ENCODE data around the gene VAV3.

Gene VAV3

DNA sequence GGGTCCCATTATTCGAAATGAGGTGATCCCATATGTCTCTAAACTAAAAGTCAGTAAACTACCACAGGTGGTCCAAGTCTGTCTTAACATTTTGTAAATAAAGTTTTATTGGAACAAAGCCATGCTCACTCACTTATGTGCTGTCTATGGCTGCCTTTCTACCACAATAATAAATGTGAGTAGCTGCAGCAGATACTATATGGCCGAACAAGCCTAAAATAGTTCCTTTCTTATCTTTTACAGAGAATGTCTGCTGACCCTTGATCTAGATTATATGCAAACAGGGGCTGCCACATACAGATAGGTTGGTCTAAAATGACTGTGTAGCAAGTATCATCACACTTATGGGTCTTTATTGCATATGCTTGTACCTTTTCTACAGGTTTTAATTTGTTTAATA is 140.0 kb downstream of the VAV3 start:
- H3K4me3 ChIP-seq (ENCODE audit: low read depth, low read length) = no peak overlapping the region
- DNase-seq (ENCODE audit: low read depth) = no peak
- TF ChIP-seq, protein P1, sequence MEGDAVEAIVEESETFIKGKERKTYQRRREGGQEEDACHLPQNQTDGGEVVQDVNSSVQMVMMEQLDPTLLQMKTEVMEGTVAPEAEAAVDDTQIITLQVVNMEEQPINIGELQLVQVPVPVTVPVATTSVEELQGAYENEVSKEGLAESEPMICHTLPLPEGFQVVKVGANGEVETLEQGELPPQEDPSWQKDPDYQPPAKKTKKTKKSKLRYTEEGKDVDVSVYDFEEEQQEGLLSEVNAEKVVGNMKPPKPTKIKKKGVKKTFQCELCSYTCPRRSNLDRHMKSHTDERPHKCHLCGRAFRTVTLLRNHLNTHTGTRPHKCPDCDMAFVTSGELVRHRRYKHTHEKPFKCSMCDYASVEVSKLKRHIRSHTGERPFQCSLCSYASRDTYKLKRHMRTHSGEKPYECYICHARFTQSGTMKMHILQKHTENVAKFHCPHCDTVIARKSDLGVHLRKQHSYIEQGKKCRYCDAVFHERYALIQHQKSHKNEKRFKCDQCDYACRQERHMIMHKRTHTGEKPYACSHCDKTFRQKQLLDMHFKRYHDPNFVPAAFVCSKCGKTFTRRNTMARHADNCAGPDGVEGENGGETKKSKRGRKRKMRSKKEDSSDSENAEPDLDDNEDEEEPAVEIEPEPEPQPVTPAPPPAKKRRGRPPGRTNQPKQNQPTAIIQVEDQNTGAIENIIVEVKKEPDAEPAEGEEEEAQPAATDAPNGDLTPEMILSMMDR (IDR thresholded peaks at IDR 0.05; ENCODE audit: control insufficient read depth, extremely low read depth, insufficient read depth) = no peak

DNA sequence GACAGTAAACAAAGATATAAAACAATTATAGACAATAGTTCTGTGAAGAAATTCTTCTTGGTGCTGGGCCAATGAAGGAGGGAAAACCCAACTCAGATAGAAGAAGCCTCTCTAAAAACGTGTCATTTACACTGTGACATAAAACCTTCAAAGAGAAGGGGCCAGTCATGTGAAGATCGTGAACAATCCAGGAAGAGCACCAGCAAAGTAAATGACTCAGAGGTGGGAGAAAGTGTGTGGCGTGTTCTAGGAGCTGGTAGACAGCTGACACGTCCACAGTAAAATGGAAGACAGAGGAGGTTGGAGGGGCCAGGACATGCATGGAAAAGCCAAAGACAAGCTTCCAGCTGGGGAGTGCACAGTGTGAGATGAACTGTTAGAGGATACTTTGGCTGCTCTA is 143.6 kb downstream of the VAV3 start:
- DNase-seq (ENCODE audit: low read depth) = no peak
- TF ChIP-seq, protein P1 (IDR thresholded peaks at IDR 0.05; ENCODE audit: control insufficient read depth, extremely low read depth, insufficient read depth) = no peak
- no peak overlapping the region for H3K4me3 ChIP-seq (ENCODE audit: low read depth, low read length)

DNA sequence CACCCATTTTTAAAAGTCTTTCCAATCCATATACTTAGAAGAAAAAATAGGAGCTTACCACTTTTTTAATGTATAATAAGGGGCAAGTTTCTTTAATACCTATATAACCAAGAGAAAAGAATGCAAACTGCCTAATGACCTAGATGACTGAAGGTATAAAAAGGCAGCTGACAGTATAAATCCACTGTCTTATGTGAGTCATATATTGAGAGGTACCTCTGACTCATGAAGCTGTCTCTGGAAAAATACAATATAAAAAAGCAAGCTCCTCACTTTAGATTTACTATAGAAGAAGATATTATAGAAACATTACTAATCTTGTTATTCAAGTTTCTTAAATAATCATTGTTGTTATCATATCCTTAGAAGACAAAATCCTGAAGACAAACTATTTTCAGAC is 144.2 kb downstream of the VAV3 start:
- TF ChIP-seq, protein P1 (IDR thresholded peaks at IDR 0.05; ENCODE audit: control insufficient read depth, extremely low read depth, insufficient read depth) = no peak
- no peak for DNase-seq (ENCODE audit: low read depth)
- H3K4me3 ChIP-seq (ENCODE audit: low read depth, low read length) = no peak overlapping the region

DNA sequence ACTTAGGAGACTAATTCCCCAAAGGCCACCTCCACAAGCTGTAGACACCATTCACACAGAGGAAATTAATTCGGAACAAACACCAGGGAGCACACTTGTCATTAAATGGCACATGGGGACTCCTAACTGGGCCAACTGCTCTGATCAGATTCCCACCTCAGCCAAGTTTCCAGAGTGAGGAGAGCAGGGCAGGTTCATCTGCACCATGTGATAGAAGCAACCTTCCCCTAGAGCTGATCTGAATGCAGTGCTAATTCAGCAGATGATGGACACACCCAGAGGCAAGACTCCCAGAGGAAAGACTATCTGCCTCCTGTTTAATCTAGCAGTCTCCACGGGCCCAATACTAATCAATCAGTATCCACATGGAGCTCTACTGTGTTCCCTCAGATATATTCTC is 147.0 kb downstream of the VAV3 start:
- DNase-seq (ENCODE audit: low read depth) = no peak
- no peak overlapping the region for H3K4me3 ChIP-seq (ENCODE audit: low read depth, low read length)
- TF ChIP-seq, protein P1 (IDR thresholded peaks at IDR 0.05; ENCODE audit: control insufficient read depth, extremely low read depth, insufficient read depth) = no peak

DNA sequence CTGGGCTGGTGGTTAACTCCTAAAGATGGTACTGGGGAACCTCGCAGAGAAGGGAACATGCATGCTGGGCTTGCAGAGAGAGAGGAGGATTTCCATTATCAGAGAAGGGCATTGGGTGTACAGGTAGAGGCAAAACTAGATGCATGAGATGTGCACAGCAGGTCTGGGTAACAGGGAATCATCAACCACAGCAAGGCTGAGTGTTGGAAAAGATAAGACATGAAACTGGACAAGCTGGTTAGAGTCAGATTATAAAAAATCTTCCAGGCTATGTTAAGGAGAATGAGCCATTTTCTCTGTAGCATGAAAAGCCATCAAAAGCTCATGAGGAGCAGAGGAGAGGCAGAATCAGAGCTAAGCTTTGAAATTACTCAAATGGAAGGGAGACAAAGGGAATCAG is 147.8 kb downstream of the VAV3 start:
- TF ChIP-seq, protein P1 (IDR thresholded peaks at IDR 0.05; ENCODE audit: control insufficient read depth, extremely low read depth, insufficient read depth) = no peak
- no peak overlapping the region for H3K4me3 ChIP-seq (ENCODE audit: low read depth, low read length)
- no peak for DNase-seq (ENCODE audit: low read depth)

DNA sequence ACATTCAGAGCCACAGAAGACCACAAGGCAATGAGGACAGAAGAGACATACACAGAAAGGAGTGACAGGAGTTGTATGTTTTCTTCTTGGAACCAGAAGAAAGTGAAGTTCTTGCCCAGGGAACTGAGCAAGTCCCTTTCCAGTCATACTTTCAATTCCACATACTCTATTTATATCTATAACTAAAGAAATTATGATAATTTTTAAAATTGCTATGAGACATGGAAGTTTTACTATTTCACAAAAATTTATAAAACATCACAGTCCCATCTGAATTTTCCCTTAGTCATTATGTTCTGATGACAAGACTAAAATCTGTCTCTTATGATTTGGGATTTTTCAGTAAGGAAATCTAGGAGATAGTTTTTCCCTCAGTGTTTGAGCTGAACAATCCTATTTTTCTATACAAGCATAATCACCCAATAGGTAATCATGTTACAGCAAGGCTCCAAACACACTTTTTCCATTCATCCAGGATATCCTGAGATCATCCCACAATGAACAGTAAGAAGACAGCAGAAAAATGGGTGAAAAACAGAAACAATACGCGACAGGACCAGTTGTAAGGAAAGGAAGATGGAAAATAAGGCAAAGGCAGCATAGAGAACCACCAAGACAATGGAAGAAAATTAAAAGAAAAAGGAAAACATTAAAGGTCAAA is 154.6 kb downstream of the VAV3 start:
- DNase-seq (ENCODE audit: low read depth) = no peak
- TF ChIP-seq, protein P1 (IDR thresholded peaks at IDR 0.05; ENCODE audit: control insufficient read depth, extremely low read depth, insufficient read depth) = no peak
- no peak overlapping the region for H3K4me3 ChIP-seq (ENCODE audit: low read depth, low read length)

DNA sequence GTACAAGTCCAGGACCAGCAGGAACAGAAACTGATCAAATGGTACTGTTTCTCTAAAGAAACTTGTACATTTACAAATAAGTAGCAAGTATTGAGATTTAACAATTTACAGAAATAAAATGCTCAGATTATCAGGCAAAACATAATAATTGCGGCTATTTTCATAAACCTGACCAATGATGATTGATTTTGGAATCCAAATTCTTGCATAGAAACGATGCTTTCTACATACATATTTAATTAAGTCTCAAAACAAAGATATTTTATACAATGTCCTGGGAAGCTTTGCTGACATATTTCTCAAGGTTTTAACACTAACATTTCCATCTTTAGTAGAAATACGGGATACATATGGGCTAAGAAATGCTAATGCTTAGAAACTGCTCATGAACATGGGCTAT is 157.1 kb downstream of the VAV3 start:
- no peak overlapping the region for H3K4me3 ChIP-seq (ENCODE audit: low read depth, low read length)
- DNase-seq (ENCODE audit: low read depth) = no peak
- TF ChIP-seq, protein P1 (IDR thresholded peaks at IDR 0.05; ENCODE audit: control insufficient read depth, extremely low read depth, insufficient read depth) = no peak

All from LNCaP clone FGC (cell line).